ENCODE results near the gene CCR3. TPM values are rescaled to one million over a fixed set of nuclear protein-coding genes. Genes with fewer than 3 reads are reported as not detected.

Gene CCR3
- total RNA-seq, 4 donors from 2014 or later, result not detected

GRCh38 chr3:46282041-46282440 lies 39.8 kb downstream of the CCR3 start:
- H3K4me3 ChIP-seq, result no peak overlapping the region
- ATAC-seq, result no peak
- H3K27me3 ChIP-seq, result no peaks in the 10 kb centered on the region
- no peaks in the 10 kb centered on the region for H3K36me3 ChIP-seq
- 72 to 74% methylated on average over 4 of the region's 4 CpGs for WGBS, 2 donors (ENCODE audit: low coverage in 1 of 2)
- H3K9me3 ChIP-seq, result peaks cover 0 to 19% (median 0%) of the 10 kb centered on the region in 3 donors
- H3K4me1 ChIP-seq, result no peaks in the 10 kb centered on the region
- TF ChIP-seq POLR2AphosphoS5 (IDR thresholded peaks at IDR 0.05), result no peak
- no peak for TF ChIP-seq CTCF (IDR thresholded peaks at IDR 0.05)
- TF ChIP-seq POLR2A (IDR thresholded peaks at IDR 0.05), result no peak
- no peak for TF ChIP-seq EP300 (IDR thresholded peaks at IDR 0.05)
- no peak overlapping the region for H3K27ac ChIP-seq

GRCh38 chr3:46282696-46283095 lies 40.4 kb downstream of the CCR3 start:
- 83 to 100% methylated on average over 1 to 2 of the region's 2 CpGs for WGBS, 2 donors (ENCODE audit: low coverage in 1 of 2)
- no peak overlapping the region for H3K27ac ChIP-seq

GRCh38 chr3:46283881-46284450 lies 41.7 kb downstream of the CCR3 start:
- no peaks in the 10 kb centered on the region for H3K4me1 ChIP-seq
- H3K36me3 ChIP-seq, result no peaks in the 10 kb centered on the region
- H3K27me3 ChIP-seq, result no peaks in the 10 kb centered on the region
- ATAC-seq, result no peak
- WGBS, 2 donors (ENCODE audit: low coverage in 1 of 2), result 92 to 100% methylated on average over 2 of the region's 2 CpGs
- TF ChIP-seq POLR2A (IDR thresholded peaks at IDR 0.05), result no peak
- TF ChIP-seq EP300 (IDR thresholded peaks at IDR 0.05), result no peak
- TF ChIP-seq POLR2AphosphoS5 (IDR thresholded peaks at IDR 0.05), result no peak
- TF ChIP-seq CTCF (IDR thresholded peaks at IDR 0.05), result no peak
- H3K4me3 ChIP-seq, result no peak overlapping the region
- peaks cover 0 to 10% (median 0%) of the 10 kb centered on the region in 3 donors for H3K9me3 ChIP-seq
- H3K27ac ChIP-seq, result no peak overlapping the region

More at GRCh38 chr3:46282696-46283095, 40.4 kb downstream of the CCR3 start:
- Histone ChIP-seq H3K9me3 (peaks cover 0 to 19% (median 0%) of the 10 kb centered on the region in 3 donors), H3K27me3 (no peaks in the 10 kb centered on the region), H3K4me1 (no peaks in the 10 kb centered on the region), H3K36me3 (no peaks in the 10 kb centered on the region), H3K4me3 (no peak overlapping the region)
- TF ChIP-seq POLR2AphosphoS5 (IDR thresholded peaks at IDR 0.05) (no peak), POLR2A (IDR thresholded peaks at IDR 0.05) (no peak), EP300 (IDR thresholded peaks at IDR 0.05) (no peak), CTCF (IDR thresholded peaks at IDR 0.05) (no peak)
- ATAC-seq, result no peak

GRCh38 chr3:46284981-46285683 lies 42.9 kb downstream of the CCR3 start:
- WGBS, 2 donors (ENCODE audit: low coverage in 1 of 2), result 69% methylated on average over 4 to 5 of the region's 6 CpGs
- no peaks in the 10 kb centered on the region for H3K27me3 ChIP-seq
- H3K4me1 ChIP-seq, result no peaks in the 10 kb centered on the region
- TF ChIP-seq POLR2AphosphoS5 (IDR thresholded peaks at IDR 0.05) (no peak), CTCF (IDR thresholded peaks at IDR 0.05) (no peak), EP300 (IDR thresholded peaks at IDR 0.05) (no peak), POLR2A (IDR thresholded peaks at IDR 0.05) (no peak)
- ATAC-seq, result peak; percentile 46
- H3K27ac ChIP-seq, result no peak overlapping the region
- no peaks in the 10 kb centered on the region for H3K9me3 ChIP-seq
- H3K4me3 ChIP-seq, result no peak overlapping the region
- H3K36me3 ChIP-seq, result no peaks in the 10 kb centered on the region

All from gastroesophageal sphincter (tissue), 4 donors.